Activated CD4-positive, alpha-beta T cell treated with anti-CD3 and anti-CD28 coated beads, Interleukin-2, amount 10 ng/mL, durations not matched to agents 24 days and 14 days (primary cell): ENCODE results near the gene PTGR1. TPM values are rescaled to one million over a fixed set of nuclear protein-coding genes. Genes with fewer than 3 reads are reported as not detected.

Experiments
- DNase-seq: peaks from one replicate; pipeline ENCODE4 v3.0.0; 2022
- H3K27ac Mint-ChIP-seq: one replicate; pipeline ENCODE4 v1.8.0; 2022; ENCODE audit warnings: mild to moderate bottlenecking, mixed read lengths
- H3K27me3 Mint-ChIP-seq: one replicate; pipeline ENCODE4 v1.8.0; 2022; ENCODE audit warnings: mixed read lengths
- H3K36me3 Mint-ChIP-seq: one replicate; pipeline ENCODE4 v1.8.0; 2022; ENCODE audit warnings: low read depth, mild to moderate bottlenecking, mixed read lengths
- H3K4me1 Mint-ChIP-seq: one replicate; pipeline ENCODE4 v1.8.0; 2021; ENCODE audit warnings: mixed read lengths
- H3K4me3 Mint-ChIP-seq: one replicate; pipeline ENCODE4 v1.8.0; 2022; ENCODE audit warnings: mild to moderate bottlenecking, moderate library complexity, mixed read lengths
- H3K9me3 Mint-ChIP-seq: one replicate; pipeline ENCODE4 v1.8.0; 2021; ENCODE audit warnings: mixed read lengths
- intact Hi-C: fragments of 100-400 bp; cut with micrococcal nuclease; formaldehyde crosslinking; loops from one replicate; pipeline ENCODE4 v1.15.1; 2023
- total RNA-seq: library from RNA; stranded (reverse); gene quantifications from 2 replicates; pipeline ENCODE4 v1.2.3, GENCODE V29; 2022

The PTGR1 gene
- total RNA-seq, result 1.7 and 2.0 TPM in 2 replicates

GRCh38 chr9:111599092-111599954, at the start of gene PTGR1:
TSS of gene PTGR1 (minus strand) at chr9:111599647. CDS start at chr9:111597422, 2,225 bp downstream.
- Mint-ChIP-seq H3K4me3 (peak within 1 kb of the TSS; percentile 89), H3K36me3 (no peaks in the 10 kb centered on the region), H3K4me1 (peaks cover 16% of the 10 kb centered on the region), H3K27me3 (peaks cover 33% of the 10 kb centered on the region), H3K27ac (no peak within 1 kb of the TSS), H3K9me3 (no peaks in the 10 kb centered on the region)
- intact Hi-C loops, result loop anchor here (2.0 kb wide), 1 partner anchor 31 kb away; the partner anchor contains the start of gene DNAJC25
- peak; percentile 73 for DNase-seq

DNA sequence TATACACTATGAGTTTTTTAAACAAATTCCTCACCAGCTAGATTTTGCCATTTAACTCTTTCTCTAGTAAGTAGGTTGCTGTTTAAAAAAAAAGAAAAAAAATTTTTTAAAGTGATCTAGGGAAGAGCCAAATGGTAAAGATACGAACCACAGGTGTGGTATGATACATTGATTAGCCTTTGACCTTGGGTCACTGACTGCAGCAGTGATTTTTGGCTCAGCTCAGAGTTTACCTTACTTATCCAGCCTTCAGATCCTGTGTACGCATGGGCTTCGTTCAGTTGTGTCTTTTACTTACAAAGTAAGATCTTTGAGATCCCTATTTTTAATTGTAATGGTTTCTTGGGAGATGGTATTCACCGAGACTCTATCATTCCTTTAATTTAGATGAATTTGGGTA, 49.6 kb upstream of the PTGR1 start:
- Mint-ChIP-seq H3K4me1 (no peaks in the 10 kb centered on the region), H3K4me3 (no peak overlapping the region), H3K27ac (no peak overlapping the region), H3K9me3 (no peaks in the 10 kb centered on the region), H3K27me3 (no peaks in the 10 kb centered on the region), H3K36me3 (peaks cover 40% of the 10 kb centered on the region)
- intact Hi-C loops, result no loop called here
- no peak for DNase-seq

GRCh38 chr9:111648066-111648465, 48.6 kb upstream of the PTGR1 start:
- Mint-ChIP-seq H3K4me3 (no peak overlapping the region), H3K27me3 (no peaks in the 10 kb centered on the region), H3K36me3 (peaks cover 43% of the 10 kb centered on the region), H3K27ac (no peak overlapping the region), H3K9me3 (no peaks in the 10 kb centered on the region), H3K4me1 (no peaks in the 10 kb centered on the region)
- intact Hi-C loops, result no loop called here
- DNase-seq, result no peak

DNA sequence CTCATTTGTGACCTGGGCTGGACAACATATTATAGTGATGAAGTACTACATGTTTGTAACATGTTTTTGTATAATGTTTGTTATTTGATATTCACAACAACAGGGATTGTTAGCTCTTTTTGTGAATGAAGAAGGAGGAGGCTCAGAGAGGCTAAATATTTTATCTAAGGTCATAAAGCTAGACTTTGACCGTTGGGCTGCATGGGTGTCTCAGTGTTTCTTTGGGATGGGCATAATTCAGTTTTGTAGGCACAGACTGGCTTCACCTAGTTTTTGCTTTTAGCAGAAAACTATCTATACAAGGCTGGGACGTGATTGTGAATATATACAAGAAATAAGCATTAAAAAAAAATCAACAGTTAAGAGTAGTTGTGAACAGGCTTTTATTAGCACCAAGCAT, 47.0 kb upstream of the PTGR1 start:
- peaks cover 46% of the 10 kb centered on the region for H3K36me3 Mint-ChIP-seq
- H3K27me3 Mint-ChIP-seq, result no peaks in the 10 kb centered on the region
- no peak overlapping the region for H3K4me3 Mint-ChIP-seq
- H3K27ac Mint-ChIP-seq, result no peak overlapping the region
- DNase-seq, result no peak
- H3K4me1 Mint-ChIP-seq, result no peaks in the 10 kb centered on the region
- no peaks in the 10 kb centered on the region for H3K9me3 Mint-ChIP-seq
- intact Hi-C loops, result no loop called here

- no peaks in the 10 kb centered on the region for H3K4me1 Mint-ChIP-seq
- no peak overlapping the region for H3K27ac Mint-ChIP-seq
- H3K27me3 Mint-ChIP-seq, result no peaks in the 10 kb centered on the region
- H3K4me3 Mint-ChIP-seq, result no peak overlapping the region
- no peaks in the 10 kb centered on the region for H3K9me3 Mint-ChIP-seq
- intact Hi-C loops, result no loop called here
- H3K36me3 Mint-ChIP-seq, result peaks cover 46% of the 10 kb centered on the region
- DNase-seq, result no peak
These were observed 46.4 kb upstream of the PTGR1 start for GRCh38 chr9:111645806-111646205.

- no peak overlapping the region for H3K4me3 Mint-ChIP-seq
- no peaks in the 10 kb centered on the region for H3K4me1 Mint-ChIP-seq
- H3K36me3 Mint-ChIP-seq, result peaks cover 38% of the 10 kb centered on the region
- no peak overlapping the region for H3K27ac Mint-ChIP-seq
- no peaks in the 10 kb centered on the region for H3K27me3 Mint-ChIP-seq
- intact Hi-C loops, result no loop called here
- DNase-seq, result no peak
- no peaks in the 10 kb centered on the region for H3K9me3 Mint-ChIP-seq
These were observed 44.8 kb upstream of the PTGR1 start for GRCh38 chr9:111644195-111644772.

GRCh38 chr9:111637421-111637950, 38.0 kb upstream of the PTGR1 start:
- intact Hi-C loops, result loop anchor here (10.0 kb wide), 1 partner anchor 257 kb away; the partner anchor contains the start of gene UGCG
- Mint-ChIP-seq H3K36me3 (peaks cover 19% of the 10 kb centered on the region), H3K27ac (no peak overlapping the region), H3K4me3 (no peak overlapping the region), H3K4me1 (peaks cover 31% of the 10 kb centered on the region), H3K27me3 (no peaks in the 10 kb centered on the region), H3K9me3 (no peaks in the 10 kb centered on the region)
- DNase-seq, result no peak

GRCh38 chr9:111634860-111635259, 35.4 kb upstream of the PTGR1 start:
- Mint-ChIP-seq H3K27me3 (no peaks in the 10 kb centered on the region), H3K4me1 (peaks cover 42% of the 10 kb centered on the region), H3K9me3 (no peaks in the 10 kb centered on the region), H3K27ac (no peak overlapping the region), H3K4me3 (no peak overlapping the region), H3K36me3 (peaks cover 22% of the 10 kb centered on the region)
- DNase-seq, result no peak
- intact Hi-C loops, result loop anchor here (10.0 kb wide), 1 partner anchor 260 kb away; the partner anchor contains the start of gene UGCG

GRCh38 chr9:111633389-111633736, 33.9 kb upstream of the PTGR1 start:
- intact Hi-C loops, result loop anchor here (10.0 kb wide), 1 partner anchor 261 kb away; the partner anchor contains the start of gene UGCG
- DNase-seq, result no peak
- Mint-ChIP-seq H3K36me3 (peaks cover 22% of the 10 kb centered on the region), H3K9me3 (no peaks in the 10 kb centered on the region), H3K27me3 (no peaks in the 10 kb centered on the region), H3K4me3 (peak overlapping the region; percentile 98), H3K4me1 (peaks cover 42% of the 10 kb centered on the region), H3K27ac (peak overlapping the region; percentile 14)

- DNase-seq, result no peak
- H3K27me3 Mint-ChIP-seq, result no peaks in the 10 kb centered on the region
- intact Hi-C loops, result loop anchor here (10.0 kb wide), 1 partner anchor 262 kb away; the partner anchor contains the start of gene UGCG
- peaks cover 22% of the 10 kb centered on the region for H3K36me3 Mint-ChIP-seq
- H3K4me1 Mint-ChIP-seq, result peaks cover 42% of the 10 kb centered on the region
- H3K9me3 Mint-ChIP-seq, result no peaks in the 10 kb centered on the region
- no peak overlapping the region for H3K27ac Mint-ChIP-seq
- H3K4me3 Mint-ChIP-seq, result peak overlapping the region; percentile 98
These were observed 33.4 kb upstream of the PTGR1 start for GRCh38 chr9:111632695-111633388.

DNA sequence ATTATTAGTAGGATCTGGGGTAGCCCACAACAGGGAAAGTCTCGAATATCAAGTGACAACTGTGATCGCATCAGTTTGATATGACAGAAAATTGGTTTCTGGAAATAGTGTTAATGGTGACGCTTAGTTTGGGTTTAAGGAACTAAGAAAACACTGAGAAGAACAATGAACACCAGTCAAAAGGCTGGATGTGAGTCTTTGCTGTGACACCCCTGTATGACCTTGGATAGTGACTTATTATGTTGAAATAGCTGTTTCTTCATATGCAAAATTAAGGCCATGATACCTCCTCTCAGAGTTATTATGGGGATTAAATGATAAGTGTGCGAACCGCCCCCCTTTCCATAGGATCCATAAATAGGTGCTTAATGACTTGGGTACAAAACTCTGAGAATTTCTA, 32.6 kb upstream of the PTGR1 start:
- DNase-seq, result no peak
- Mint-ChIP-seq H3K9me3 (no peaks in the 10 kb centered on the region), H3K27me3 (no peaks in the 10 kb centered on the region), H3K4me3 (peak overlapping the region; percentile 98), H3K4me1 (peaks cover 42% of the 10 kb centered on the region), H3K36me3 (peaks cover 22% of the 10 kb centered on the region), H3K27ac (peak overlapping the region; percentile 90)
- intact Hi-C loops, result loop anchor here (10.0 kb wide), 1 partner anchor 263 kb away; the partner anchor contains the start of gene UGCG

DNA sequence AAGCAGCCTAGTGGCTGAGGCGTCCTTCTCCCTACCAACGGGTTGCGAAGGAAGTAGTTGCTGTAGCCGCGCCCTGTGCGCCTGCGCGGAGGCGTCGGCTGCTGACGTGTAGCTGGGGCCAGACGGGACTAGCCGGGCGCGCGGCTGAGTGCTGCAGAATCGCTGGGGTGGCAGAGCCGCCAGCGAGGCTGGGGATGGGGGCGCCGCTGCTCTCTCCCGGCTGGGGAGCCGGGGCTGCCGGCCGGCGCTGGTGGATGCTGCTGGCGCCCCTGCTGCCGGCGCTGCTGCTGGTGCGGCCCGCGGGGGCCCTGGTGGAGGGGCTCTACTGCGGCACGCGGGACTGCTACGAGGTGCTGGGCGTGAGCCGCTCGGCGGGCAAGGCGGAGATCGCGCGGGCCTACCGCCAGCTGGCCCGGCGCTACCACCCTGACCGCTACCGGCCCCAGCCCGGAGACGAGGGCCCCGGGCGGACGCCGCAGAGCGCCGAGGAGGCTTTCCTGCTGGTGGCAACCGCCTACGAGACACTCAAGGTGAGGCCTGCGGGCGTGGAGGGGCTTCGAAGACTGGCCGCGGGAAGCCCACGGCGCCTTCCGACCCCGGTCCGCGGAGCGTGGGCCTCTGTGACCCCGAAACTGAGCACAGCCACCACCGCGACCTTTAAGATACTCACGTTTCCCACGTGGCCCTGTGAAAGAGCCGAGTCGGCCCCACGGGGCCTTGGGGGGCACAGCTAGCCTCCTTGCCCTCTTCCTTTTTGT, 31.9 kb upstream of the PTGR1 start, which contains the start of gene DNAJC25:
DNAJC25 (plus strand) TSS at position 121 of the 758 bp plus-strand sequence; CDS start at position 195, 74 bp downstream.
- Mint-ChIP-seq H3K27me3 (no peaks in the 10 kb centered on the region), H3K27ac (peak within 1 kb of the TSS; percentile 92), H3K4me3 (peak within 1 kb of the TSS; percentile 98), H3K4me1 (peaks cover 42% of the 10 kb centered on the region), H3K9me3 (no peaks in the 10 kb centered on the region), H3K36me3 (peaks cover 22% of the 10 kb centered on the region)
- DNase-seq, result peak; percentile 99
- intact Hi-C loops, result loop anchor here (1.0 to 10.0 kb wide), 6 partner anchors 31 to 1779 kb away; partner anchors contain the start of genes C9orf43, ECPAS, POLE3 and PTGR1

- Mint-ChIP-seq H3K36me3 (peaks cover 22% of the 10 kb centered on the region), H3K27me3 (no peaks in the 10 kb centered on the region), H3K9me3 (no peaks in the 10 kb centered on the region), H3K27ac (peak overlapping the region; percentile 92), H3K4me3 (peak overlapping the region; percentile 98), H3K4me1 (peaks cover 40% of the 10 kb centered on the region)
- intact Hi-C loops, result loop anchor here (1.0 to 10.0 kb wide), 6 partner anchors 31 to 1780 kb away; partner anchors contain the start of genes C9orf43, ECPAS, POLE3 and PTGR1
- no peak for DNase-seq
These were observed 31.4 kb upstream of the PTGR1 start for GRCh38 chr9:111630964-111631213.
